HG03460 (cell line): ENCODE measurements around the gene PDZD4.

Experiments
- ATAC-seq: cut with Tn5 transposase; IDR thresholded peaks from one replicate; pipeline ENCODE4 v1.9.1; 2021; ENCODE audit not compliant: unreplicated experiment

The PDZD4 gene

GRCh38 chrX:153791104-153791852 lies 39.1 kb downstream of the PDZD4 start:
- ATAC-seq, result no peak

- no peak for ATAC-seq
Measured at GRCh38 chrX:153789654-153790053, 40.7 kb downstream of the PDZD4 start.

GRCh38 chrX:153786669-153787068 lies 43.7 kb downstream of the PDZD4 start:
- no peak for ATAC-seq

- no peak for ATAC-seq
Measured at GRCh38 chrX:153784325-153784967, 45.9 kb downstream of the PDZD4 start.

- ATAC-seq, result no peak
Measured at GRCh38 chrX:153783378-153784013, 46.8 kb downstream of the PDZD4 start.

- ATAC-seq, result no peak
Measured at GRCh38 chrX:153782871-153783270, 47.5 kb downstream of the PDZD4 start.

GRCh38 chrX:153782313-153782712 lies 48.0 kb downstream of the PDZD4 start:
- ATAC-seq, result no peak

GRCh38 chrX:153781428-153782047 lies 48.8 kb downstream of the PDZD4 start:
- no peak for ATAC-seq

GRCh38 chrX:153780678-153781427 lies 49.5 kb downstream of the PDZD4 start, which contains the start of gene SRPK3:
Gene SRPK3, plus strand, starts transcription at chrX:153781041. Its CDS starts 46 bp downstream, at chrX:153781087.
- ATAC-seq, result no peak

GRCh38 chrX:153779891-153780677 lies 50.3 kb downstream of the PDZD4 start:
- no peak for ATAC-seq

- no peak for ATAC-seq
Measured at GRCh38 chrX:153778684-153779101, 51.7 kb downstream of the PDZD4 start.

- no peak for ATAC-seq
Measured at GRCh38 chrX:153778181-153778580, 52.2 kb downstream of the PDZD4 start.

- no peak for ATAC-seq
Measured at GRCh38 chrX:153777261-153778090, 52.9 kb downstream of the PDZD4 start.

GRCh38 chrX:153776611-153777045 lies 53.7 kb downstream of the PDZD4 start:
- no peak for ATAC-seq

GRCh38 chrX:153776120-153776599 lies 54.2 kb downstream of the PDZD4 start:
- ATAC-seq, result no peak

- no peak for ATAC-seq
Measured at GRCh38 chrX:153775293-153776119, 54.8 kb downstream of the PDZD4 start.

- no peak for ATAC-seq
Measured at GRCh38 chrX:153774576-153775292, 55.6 kb downstream of the PDZD4 start.
